Bronchial epithelial cell (primary cell): Measurements from ENCODE around the gene SLC25A39. TPM values are rescaled to one million over a fixed set of nuclear protein-coding genes. Genes with fewer than 3 reads are reported as not detected.

Experiments
- DNase-seq: peaks from one replicate; pipeline ENCODE4 v3.0.0-alpha.2; 2010; ENCODE audit warnings: low read depth
- FAIRE-seq: peaks from 2 replicates; lab custom pipeline; 2011; peaks lifted over from hg19 to GRCh38; lab: Jason Lieb, UNC
- H3K27me3 ChIP-seq: 2 replicates; pipeline ENCODE4 v1.5.1; 2011; ENCODE audit warnings: low read length; ENCODE audit not compliant: control insufficient read depth, insufficient read depth
- H3K36me3 ChIP-seq: 2 replicates; pipeline ENCODE4 v1.5.1; 2011; ENCODE audit warnings: low read length; ENCODE audit not compliant: control insufficient read depth, insufficient read depth
- H3K4me3 ChIP-seq: 2 replicates; pipeline ENCODE4 v1.5.1; 2011; ENCODE audit warnings: mild to moderate bottlenecking, low read depth, low read length, control low read depth
- CTCF ChIP-seq: IDR thresholded peaks from 2 replicates; pipeline ENCODE4 v1.5.1; 2011; ENCODE audit warnings: mild to moderate bottlenecking, moderate library complexity, low read length, control low read depth, inconsistent platforms; ENCODE audit not compliant: insufficient read depth, severe bottlenecking
- total RNA-seq: library from RNA; depleted of rRNA; stranded (reverse); fragments of >200 nt; gene quantifications from 2 replicates; pipeline ENCODE4 v1.2.1, GENCODE V29; 2014

The SLC25A39 gene
- total RNA-seq, 1 donor from 2014 or later, result 83.7 TPM

GRCh38 chr17:44321246-44322120 is 3.1 kb downstream of the SLC25A39 start:
- Histone ChIP-seq H3K36me3 (peaks cover 22% of the 10 kb centered on the region), H3K4me3 (no peak overlapping the region), H3K27me3 (peaks cover 3% of the 10 kb centered on the region)
- no peak for DNase-seq
- FAIRE-seq, result no peak
- no peak for TF ChIP-seq CTCF

DNA sequence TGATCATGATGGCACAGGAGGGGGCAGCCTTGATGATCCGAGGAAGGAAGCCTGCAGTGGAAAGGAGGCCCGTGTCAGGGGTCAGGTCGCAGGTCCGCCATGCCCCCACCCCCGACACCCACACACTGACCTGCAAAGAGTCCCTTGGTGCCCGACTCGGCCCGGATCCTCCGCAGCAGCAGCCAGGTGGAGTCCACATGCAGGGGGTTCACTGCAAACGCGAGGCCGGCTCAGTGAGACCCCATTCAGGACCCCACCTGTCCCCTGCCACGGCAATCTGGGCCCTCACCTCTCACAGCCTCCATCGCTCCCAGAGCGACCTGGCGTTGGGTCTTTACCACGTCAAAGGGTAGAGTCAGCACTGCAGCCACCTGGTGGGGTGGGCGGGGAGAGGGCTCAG is 4.6 kb downstream of the SLC25A39 start:
- peaks cover 22% of the 10 kb centered on the region for H3K36me3 ChIP-seq
- no peak overlapping the region for H3K4me3 ChIP-seq
- no peak for TF ChIP-seq CTCF
- FAIRE-seq (no peak), DNase-seq (no peak)
- peaks cover 7% of the 10 kb centered on the region for H3K27me3 ChIP-seq

- FAIRE-seq, result no peak
- H3K27me3 ChIP-seq, result peaks cover 7% of the 10 kb centered on the region
- peaks cover 22% of the 10 kb centered on the region for H3K36me3 ChIP-seq
- TF ChIP-seq CTCF, result no peak
- no peak overlapping the region for H3K4me3 ChIP-seq
- DNase-seq, result no peak
Measured at GRCh38 chr17:44318077-44318892, 6.3 kb downstream of the SLC25A39 start.

DNA sequence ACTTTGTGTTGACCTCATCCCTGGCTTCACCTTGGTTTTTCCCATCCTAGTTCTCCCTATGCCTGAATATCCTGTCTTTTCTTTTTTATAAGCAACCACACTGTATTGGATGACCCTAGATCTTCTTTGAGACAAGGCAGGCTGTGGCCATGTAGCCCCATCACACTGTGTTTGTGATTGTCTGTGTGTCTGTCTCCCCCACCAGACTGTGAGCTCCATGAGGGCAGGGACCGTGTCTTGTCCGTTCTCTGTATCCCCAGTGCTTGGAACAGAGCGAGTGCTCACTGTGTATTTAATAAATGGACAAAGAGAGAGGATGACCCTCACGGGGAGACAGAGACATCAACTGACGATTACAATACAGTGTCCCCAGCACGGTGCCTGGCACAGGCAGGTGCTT is 7.1 kb downstream of the SLC25A39 start:
- TF ChIP-seq CTCF, result no peak
- FAIRE-seq, result no peak
- no peak for DNase-seq
- Histone ChIP-seq H3K36me3 (peaks cover 21% of the 10 kb centered on the region), H3K4me3 (no peak overlapping the region), H3K27me3 (peaks cover 7% of the 10 kb centered on the region)

- FAIRE-seq, result no peak
- Histone ChIP-seq H3K4me3 (no peak overlapping the region), H3K27me3 (peaks cover 7% of the 10 kb centered on the region)
Measured at GRCh38 chr17:44315760-44316731, 8.6 kb downstream of the SLC25A39 start.

More at GRCh38 chr17:44315760-44316731, 8.6 kb downstream of the SLC25A39 start:
- no peak for TF ChIP-seq CTCF
- peaks cover 9% of the 10 kb centered on the region for H3K36me3 ChIP-seq
- no peak for DNase-seq
